BE2C (cell line): ENCODE measurements around the gene PHF20.

Experiments used
- DNase-seq: peaks from one replicate; pipeline ENCODE4 v3.0.0-alpha.2; 2020
- H3K27me3 ChIP-seq: fragments of 250-450 bp; sonication (Bioruptor Pico); 2 replicates; pipeline ENCODE4 v1.5.1; 2020; ENCODE audit warnings: mild to moderate bottlenecking
- H3K36me3 ChIP-seq: fragments of 250-450 bp; sonication (Bioruptor Pico); 2 replicates; pipeline ENCODE4 v1.5.1; 2020; ENCODE audit warnings: mild to moderate bottlenecking
- H3K4me1 ChIP-seq: fragments of 250-450 bp; sonication (Bioruptor Pico); 2 replicates; pipeline ENCODE4 v1.5.1; 2020
- H3K4me3 ChIP-seq: 2 replicates; pipeline ENCODE4 v1.5.1; 2011; ENCODE audit warnings: low read depth, low read length
- H3K9me3 ChIP-seq: fragments of 250-450 bp; sonication (Bioruptor Pico); 2 replicates; pipeline ENCODE4 v1.5.1; 2020
- TF ChIP-seq, protein P1 (sequence below): IDR thresholded peaks from 2 replicates; pipeline ENCODE4 v1.5.1; 2012; ENCODE audit warnings: mild to moderate bottlenecking, low read depth, low read length

The PHF20 gene

DNA sequence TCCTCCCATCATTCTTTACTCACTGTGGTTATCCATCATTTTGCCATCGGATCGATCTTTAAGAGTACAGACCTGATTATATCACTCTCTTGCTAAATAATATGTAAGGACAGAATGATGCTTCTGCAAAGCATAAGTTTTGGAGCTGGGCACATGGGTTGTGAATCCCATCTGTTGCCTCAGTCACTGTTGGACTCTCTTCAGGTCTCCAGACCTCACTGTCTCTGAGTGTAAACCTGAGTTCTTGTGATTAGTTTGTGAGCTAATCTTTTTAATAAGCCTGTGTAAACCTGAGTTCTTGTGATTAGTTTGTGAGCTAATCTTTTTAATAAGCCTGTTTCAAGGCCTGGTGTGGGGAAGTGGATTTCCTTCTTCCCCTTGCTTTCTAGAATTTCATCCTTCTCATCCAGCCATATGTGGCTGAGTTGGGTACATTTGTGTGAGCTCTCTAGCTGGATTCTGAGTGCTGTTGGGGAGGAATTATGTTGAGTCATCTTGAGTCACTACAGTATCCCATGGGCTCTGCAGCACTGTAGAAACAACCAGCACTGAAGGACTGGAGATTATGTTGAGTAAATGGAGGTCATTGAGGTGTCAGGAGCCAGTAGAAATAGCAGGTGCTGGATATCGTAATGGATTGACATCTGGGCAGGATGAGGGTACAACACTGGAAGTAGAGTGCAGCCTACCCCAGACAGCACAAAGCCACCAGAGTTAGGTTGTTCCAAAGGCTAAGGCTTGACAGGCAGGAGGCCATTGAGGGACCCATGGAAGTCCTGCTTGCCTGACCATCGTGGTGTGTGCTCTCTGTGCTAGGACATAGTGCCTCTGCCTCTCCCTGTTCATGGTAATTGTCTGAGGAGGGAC lies 130.1 kb downstream of the PHF20 start:
- Histone ChIP-seq H3K4me1 (peaks cover under 1% of the 10 kb centered on the region; the same call in 1 of the 2 replicates), H3K9me3 (no peaks in the 10 kb centered on the region), H3K36me3 (peaks cover 8% of the 10 kb centered on the region; the same call in 1 of the 2 replicates), H3K27me3 (no peaks in the 10 kb centered on the region), H3K4me3 (no peak overlapping the region)
- TF ChIP-seq, protein P1, sequence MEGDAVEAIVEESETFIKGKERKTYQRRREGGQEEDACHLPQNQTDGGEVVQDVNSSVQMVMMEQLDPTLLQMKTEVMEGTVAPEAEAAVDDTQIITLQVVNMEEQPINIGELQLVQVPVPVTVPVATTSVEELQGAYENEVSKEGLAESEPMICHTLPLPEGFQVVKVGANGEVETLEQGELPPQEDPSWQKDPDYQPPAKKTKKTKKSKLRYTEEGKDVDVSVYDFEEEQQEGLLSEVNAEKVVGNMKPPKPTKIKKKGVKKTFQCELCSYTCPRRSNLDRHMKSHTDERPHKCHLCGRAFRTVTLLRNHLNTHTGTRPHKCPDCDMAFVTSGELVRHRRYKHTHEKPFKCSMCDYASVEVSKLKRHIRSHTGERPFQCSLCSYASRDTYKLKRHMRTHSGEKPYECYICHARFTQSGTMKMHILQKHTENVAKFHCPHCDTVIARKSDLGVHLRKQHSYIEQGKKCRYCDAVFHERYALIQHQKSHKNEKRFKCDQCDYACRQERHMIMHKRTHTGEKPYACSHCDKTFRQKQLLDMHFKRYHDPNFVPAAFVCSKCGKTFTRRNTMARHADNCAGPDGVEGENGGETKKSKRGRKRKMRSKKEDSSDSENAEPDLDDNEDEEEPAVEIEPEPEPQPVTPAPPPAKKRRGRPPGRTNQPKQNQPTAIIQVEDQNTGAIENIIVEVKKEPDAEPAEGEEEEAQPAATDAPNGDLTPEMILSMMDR: no peak
- DNase-seq: peak; percentile 20

DNA sequence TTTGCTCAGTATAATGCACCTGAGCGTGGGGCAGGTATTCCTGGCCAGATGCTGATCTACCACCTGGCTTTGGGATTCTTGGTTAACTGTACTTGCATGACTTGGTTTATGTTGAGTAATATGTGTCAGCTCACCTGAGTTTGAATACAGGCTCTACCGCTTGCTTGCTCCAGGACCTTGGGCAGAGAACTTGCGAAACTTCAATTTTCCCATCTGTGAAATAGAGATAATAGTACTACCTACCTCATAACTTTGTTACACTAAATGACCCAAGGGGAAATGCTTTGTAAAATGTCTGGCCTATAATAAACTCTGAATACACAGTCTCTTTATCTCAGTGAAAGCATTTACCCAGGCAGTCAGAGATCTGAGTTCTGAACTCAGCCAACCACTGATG lies 130.7 kb downstream of the PHF20 start:
- no peak overlapping the region for H3K4me3 ChIP-seq
- H3K9me3 ChIP-seq: no peaks in the 10 kb centered on the region
- DNase-seq: no peak
- TF ChIP-seq, protein P1: no peak
- peaks cover 3% of the 10 kb centered on the region; the same call in 1 of the 2 replicates for H3K4me1 ChIP-seq
- no peaks in the 10 kb centered on the region for H3K27me3 ChIP-seq
- H3K36me3 ChIP-seq: peaks cover 8% of the 10 kb centered on the region; the same call in 1 of the 2 replicates

DNA sequence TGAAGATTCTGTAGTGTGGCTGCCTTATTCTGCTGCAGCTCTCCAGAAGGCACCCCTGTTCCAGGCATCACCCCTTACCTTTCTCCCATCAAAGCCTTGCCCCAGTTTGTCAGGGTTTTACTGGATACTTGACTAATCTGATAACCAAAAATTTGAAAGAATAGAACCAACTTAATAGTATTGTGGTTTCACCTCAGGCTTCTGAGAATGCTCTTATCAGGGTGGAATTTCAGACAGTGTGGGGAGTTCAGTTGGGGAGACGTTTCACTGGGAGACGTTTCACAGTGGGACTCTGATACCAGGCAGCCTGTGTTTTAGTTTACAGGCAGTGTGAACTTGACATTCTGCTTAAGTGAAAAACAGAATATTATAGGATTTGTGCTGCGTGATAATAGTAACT lies 132.0 kb downstream of the PHF20 start:
- no peak for DNase-seq
- H3K4me3 ChIP-seq: no peak overlapping the region
- H3K36me3 ChIP-seq: peaks cover 8% of the 10 kb centered on the region; the same call in 1 of the 2 replicates
- H3K9me3 ChIP-seq: no peaks in the 10 kb centered on the region
- H3K4me1 ChIP-seq: peaks cover 3% of the 10 kb centered on the region; the same call in 1 of the 2 replicates
- TF ChIP-seq, protein P1: no peak
- no peaks in the 10 kb centered on the region for H3K27me3 ChIP-seq

DNA sequence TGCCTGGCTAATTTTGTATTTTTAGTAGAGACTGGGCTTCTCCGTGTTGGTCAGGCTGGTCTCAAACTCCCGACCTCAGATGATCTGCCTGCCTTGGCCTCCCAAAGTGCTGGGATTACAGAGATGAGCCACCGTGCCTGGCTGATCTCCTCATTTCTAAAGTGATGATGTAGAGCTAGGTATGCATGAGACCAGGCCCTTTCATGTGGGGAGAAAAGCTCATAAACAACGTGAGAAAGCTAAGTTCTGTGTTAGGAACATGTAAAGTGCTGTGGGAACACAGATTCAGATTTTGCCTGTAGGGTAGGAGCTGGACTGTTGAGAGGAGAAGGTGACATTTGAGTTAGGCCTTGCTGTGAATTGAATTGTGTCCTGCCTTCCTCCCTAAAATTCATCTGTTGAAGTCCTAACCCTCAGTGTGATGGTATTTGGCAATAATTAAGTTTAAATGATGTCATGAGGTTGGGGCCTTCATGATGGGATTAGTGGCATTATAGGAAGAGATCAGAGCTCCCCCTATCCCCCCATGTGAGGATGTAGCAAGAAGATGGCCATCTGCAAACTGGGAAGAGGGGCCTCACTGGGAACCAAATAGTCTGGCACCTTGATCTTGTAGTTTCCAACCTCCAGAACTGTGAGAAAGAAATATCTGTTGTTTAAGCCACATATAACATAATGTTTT lies 133.3 kb downstream of the PHF20 start:
- TF ChIP-seq, protein P1: no peak
- Histone ChIP-seq H3K36me3 (peaks cover 8% of the 10 kb centered on the region; the same call in 1 of the 2 replicates), H3K9me3 (no peaks in the 10 kb centered on the region), H3K27me3 (no peaks in the 10 kb centered on the region), H3K4me3 (no peak overlapping the region), H3K4me1 (peaks cover 3% of the 10 kb centered on the region; the same call in 1 of the 2 replicates)
- no peak for DNase-seq

DNA sequence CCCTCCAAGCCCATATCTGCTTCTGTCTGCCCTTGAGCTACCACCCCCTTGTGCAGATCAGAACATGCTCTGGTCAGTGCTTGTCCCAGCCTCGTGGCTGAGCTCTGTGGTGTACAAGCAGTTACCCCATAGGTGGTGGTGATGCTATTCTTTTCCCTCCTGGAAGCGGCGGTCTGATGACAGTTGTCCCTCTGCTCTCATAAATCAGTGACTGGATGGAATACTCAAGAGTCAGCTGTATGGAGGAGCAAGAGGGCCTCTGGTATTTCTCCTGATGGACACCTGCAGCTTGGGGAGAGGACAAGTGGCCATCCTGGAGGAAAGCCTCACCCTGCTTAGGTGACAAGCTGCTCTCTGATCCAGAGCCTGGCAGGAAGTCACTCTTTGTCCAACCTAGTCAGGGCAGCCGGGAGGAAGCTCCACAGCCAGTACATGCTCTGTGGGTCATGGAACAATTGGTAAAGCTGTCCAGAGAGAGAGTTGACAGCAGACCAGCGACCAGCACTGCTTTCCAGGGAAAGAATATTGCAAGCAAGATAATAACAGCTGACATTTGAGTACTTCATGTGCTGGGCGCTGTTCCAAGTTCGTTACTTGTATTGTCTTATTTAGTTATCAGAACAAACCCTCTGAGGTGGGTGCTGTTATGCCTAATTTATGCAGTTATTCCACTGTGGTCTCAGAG lies 135.3 kb downstream of the PHF20 start:
- Histone ChIP-seq H3K9me3 (no peaks in the 10 kb centered on the region), H3K4me3 (no peak overlapping the region), H3K36me3 (peaks cover 8% of the 10 kb centered on the region; the same call in 1 of the 2 replicates), H3K4me1 (peaks cover 3% of the 10 kb centered on the region; the same call in 1 of the 2 replicates), H3K27me3 (no peaks in the 10 kb centered on the region)
- DNase-seq: peak; percentile 26
- TF ChIP-seq, protein P1: no peak
